ENCODE data around the gene OBSCN.

- TF ChIP-seq CTCF (IDR thresholded peaks at IDR 0.05), result no peak
- no peak for TF ChIP-seq EZH2 (IDR thresholded peaks at IDR 0.05; ENCODE audit: borderline replicate concordance, insufficient read depth, low read depth, low read length, poor library complexity, severe bottlenecking)
Measured at GRCh38 chr1:228397966-228398365, 190.1 kb downstream of the OBSCN start.
